Nephron (organoid): Measurements from ENCODE around the gene ZC3H18.

ENCODE experiments used
- H3K27ac Mint-ChIP-seq, 3 experiments: 2 replicates each; pipeline ENCODE4 v1.8.0; 2020; ENCODE audit warnings: mixed read lengths in 3 of 3, mild to moderate bottlenecking in 2 of 3, moderate library complexity in 1 of 3
- H3K27me3 Mint-ChIP-seq: 2 replicates; pipeline ENCODE4 v1.8.0; 2021; ENCODE audit warnings: low read depth, mild to moderate bottlenecking, moderate library complexity, mixed read lengths
- H3K36me3 Mint-ChIP-seq: 2 replicates; pipeline ENCODE4 v1.8.0; 2020; ENCODE audit warnings: low read depth, mixed read lengths
- H3K4me1 Mint-ChIP-seq: 2 replicates; pipeline ENCODE4 v1.8.0; 2020; ENCODE audit warnings: mixed read lengths
- H3K4me3 Mint-ChIP-seq, 3 experiments: 2 replicates each; pipeline ENCODE4 v1.8.0; 2020; ENCODE audit warnings: mild to moderate bottlenecking in 3 of 3, mixed read lengths in 3 of 3, moderate library complexity in 2 of 3
- H3K9me3 Mint-ChIP-seq: 2 replicates; pipeline ENCODE4 v1.8.0; 2020; ENCODE audit warnings: mixed read lengths
- TF ChIP-seq, protein P1 (sequence below), 3 experiments: fragments of 200-600 bp; sonication (generic); IDR thresholded peaks; one replicate each; pipeline ENCODE4 v1.5.0; 2021; ENCODE audit warnings: antibody characterized with exemption in 3 of 3; ENCODE audit not compliant: unreplicated experiment in 3 of 3

ZC3H18 gene

DNA sequence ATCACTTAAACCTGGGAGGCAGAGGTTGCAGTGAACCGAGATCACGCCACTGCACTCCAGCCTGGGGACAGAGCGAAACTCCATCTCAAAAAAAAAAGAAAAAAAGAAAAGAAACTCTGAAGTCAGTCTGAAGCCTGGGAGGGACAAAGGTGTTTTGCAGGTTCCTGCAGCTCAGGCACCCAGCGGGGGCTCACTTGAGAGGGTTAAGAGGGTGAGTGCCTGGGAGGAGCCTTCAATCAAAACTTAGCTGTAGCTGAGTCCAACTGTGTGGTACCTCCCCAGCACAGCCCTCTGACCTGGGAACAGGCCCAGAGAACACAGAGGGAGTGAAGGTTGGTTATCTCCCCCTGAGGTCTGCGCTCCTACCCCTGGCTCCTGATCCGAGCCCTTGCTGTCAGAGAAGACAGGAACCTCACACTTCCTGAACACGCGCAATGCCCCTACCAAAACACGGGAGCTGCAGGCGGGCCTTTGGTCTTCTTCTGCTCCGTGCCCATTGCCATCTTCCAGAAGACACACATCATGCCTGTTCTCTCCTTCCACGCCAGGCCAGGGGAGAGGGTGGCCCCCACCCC lies 20.4 kb upstream of the ZC3H18 start:
- Mint-ChIP-seq H3K36me3 (no peaks in the 10 kb centered on the region), H3K27me3 (peaks cover 63% of the 10 kb centered on the region), H3K27ac (no peak overlapping the region), H3K4me1 (peaks cover 5% of the 10 kb centered on the region), H3K4me3 (no peak overlapping the region), H3K9me3 (no peaks in the 10 kb centered on the region)
- TF ChIP-seq, protein P1, sequence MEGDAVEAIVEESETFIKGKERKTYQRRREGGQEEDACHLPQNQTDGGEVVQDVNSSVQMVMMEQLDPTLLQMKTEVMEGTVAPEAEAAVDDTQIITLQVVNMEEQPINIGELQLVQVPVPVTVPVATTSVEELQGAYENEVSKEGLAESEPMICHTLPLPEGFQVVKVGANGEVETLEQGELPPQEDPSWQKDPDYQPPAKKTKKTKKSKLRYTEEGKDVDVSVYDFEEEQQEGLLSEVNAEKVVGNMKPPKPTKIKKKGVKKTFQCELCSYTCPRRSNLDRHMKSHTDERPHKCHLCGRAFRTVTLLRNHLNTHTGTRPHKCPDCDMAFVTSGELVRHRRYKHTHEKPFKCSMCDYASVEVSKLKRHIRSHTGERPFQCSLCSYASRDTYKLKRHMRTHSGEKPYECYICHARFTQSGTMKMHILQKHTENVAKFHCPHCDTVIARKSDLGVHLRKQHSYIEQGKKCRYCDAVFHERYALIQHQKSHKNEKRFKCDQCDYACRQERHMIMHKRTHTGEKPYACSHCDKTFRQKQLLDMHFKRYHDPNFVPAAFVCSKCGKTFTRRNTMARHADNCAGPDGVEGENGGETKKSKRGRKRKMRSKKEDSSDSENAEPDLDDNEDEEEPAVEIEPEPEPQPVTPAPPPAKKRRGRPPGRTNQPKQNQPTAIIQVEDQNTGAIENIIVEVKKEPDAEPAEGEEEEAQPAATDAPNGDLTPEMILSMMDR (IDR thresholded peaks at IDR 0.05; ENCODE audit: unreplicated experiment in 3 of 3): no peak

DNA sequence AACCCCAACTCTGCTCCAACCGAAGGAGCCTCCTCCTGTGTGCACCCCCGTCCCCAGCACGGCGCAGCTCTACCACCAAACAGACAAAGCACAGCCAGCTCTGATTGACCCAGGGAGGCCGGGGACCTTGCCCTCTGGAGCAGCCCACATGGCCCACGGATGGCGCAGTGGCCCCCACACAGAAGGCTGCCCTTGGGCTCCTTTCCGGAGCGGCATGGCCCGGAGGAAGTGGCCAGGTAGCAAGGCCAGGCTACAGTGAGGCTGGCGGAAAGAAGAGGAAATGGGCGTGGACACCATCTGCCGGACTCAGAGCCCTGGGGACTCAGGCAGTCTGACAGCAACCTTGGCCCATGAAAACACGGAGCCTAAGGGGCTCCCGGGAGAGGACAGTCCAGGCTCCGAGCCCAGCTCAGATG lies 19.9 kb upstream of the ZC3H18 start:
- Mint-ChIP-seq H3K36me3 (no peaks in the 10 kb centered on the region), H3K4me1 (peaks cover 5% of the 10 kb centered on the region), H3K9me3 (no peaks in the 10 kb centered on the region), H3K27me3 (peaks cover 58% of the 10 kb centered on the region), H3K27ac (no peak overlapping the region), H3K4me3 (no peak overlapping the region)
- TF ChIP-seq, protein P1 (IDR thresholded peaks at IDR 0.05; ENCODE audit: unreplicated experiment in 3 of 3): no peak

DNA sequence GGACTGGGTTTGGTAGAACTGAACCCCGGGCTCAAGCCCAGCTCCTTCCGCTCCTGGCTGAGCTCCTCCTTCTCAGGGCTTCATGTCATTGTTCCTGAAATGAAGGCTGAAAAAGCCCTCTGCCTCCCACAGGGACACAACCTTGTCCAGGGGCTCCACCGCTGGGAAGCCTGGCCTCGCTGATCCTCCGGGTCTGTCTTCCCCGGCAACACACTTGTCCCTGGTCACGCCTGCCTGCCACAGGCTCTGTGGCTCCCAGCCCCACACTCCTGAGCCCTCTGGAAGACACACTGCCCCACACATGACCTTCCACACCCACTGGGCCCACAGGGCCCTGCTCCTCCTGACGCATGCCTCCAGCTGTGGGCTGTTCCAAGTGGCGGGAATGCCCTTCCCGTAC lies 18.0 kb upstream of the ZC3H18 start:
- H3K27me3 Mint-ChIP-seq: peaks cover 49% of the 10 kb centered on the region
- H3K4me3 Mint-ChIP-seq: peak overlapping the region in 1 of 3 experiments; percentile 35
- H3K27ac Mint-ChIP-seq: peak overlapping the region in 2 of 3 experiments; percentile 52 to 67
- no peaks in the 10 kb centered on the region for H3K36me3 Mint-ChIP-seq
- TF ChIP-seq, protein P1 (IDR thresholded peaks at IDR 0.05; ENCODE audit: unreplicated experiment in 3 of 3): no peak
- H3K4me1 Mint-ChIP-seq: peaks cover 5% of the 10 kb centered on the region
- H3K9me3 Mint-ChIP-seq: peaks cover under 1% of the 10 kb centered on the region

DNA sequence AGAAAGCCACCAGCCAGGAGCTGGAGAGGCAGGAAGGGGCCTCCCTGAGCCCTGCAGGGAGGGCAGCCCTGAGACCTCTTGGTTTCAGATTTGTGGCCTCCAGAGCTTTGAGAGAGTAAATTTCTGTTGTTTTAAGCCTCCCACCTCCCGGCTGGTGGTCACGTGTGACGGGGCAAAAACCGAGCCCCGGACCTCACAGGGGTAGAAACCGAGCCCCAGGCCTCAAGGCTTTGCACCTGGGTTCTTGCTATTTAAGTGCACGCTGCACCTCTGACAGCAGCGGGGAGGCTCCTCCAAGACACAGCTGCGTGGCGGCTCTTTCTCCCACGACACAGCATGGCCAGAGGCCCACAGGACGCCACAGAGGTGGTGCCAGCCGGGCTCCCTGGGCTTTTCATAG lies 17.4 kb upstream of the ZC3H18 start:
- TF ChIP-seq, protein P1 (IDR thresholded peaks at IDR 0.05; ENCODE audit: unreplicated experiment in 3 of 3): no peak
- Mint-ChIP-seq H3K4me1 (peaks cover 5% of the 10 kb centered on the region), H3K36me3 (no peaks in the 10 kb centered on the region), H3K9me3 (peaks cover 2% of the 10 kb centered on the region), H3K27me3 (peaks cover 51% of the 10 kb centered on the region), H3K4me3 (peak overlapping the region in 1 of 3 experiments; percentile 34), H3K27ac (peak overlapping the region in 2 of 3 experiments; percentile 52 to 67)

DNA sequence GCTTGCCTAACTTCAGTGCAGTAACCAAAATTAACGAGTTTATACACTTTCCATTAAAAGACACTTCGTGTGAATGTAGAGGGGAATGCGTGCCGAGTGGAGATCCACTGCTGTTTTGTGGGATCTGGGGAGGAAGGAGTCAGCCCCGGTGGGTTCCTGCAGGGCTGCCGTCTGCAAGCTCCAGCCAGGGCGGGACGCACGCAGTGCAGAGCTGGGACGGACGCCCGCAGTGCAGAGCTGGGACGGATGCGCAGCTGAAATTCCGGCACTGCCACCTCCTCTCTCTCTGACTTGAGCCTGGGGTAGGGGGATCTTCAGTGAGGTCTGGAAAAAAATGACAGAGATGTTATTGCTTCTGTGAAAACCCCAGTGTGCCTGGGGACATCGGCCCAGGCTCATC lies 16.5 kb upstream of the ZC3H18 start:
- peaks cover 6% of the 10 kb centered on the region for H3K4me1 Mint-ChIP-seq
- peaks cover 48% of the 10 kb centered on the region for H3K27me3 Mint-ChIP-seq
- TF ChIP-seq, protein P1 (IDR thresholded peaks at IDR 0.05; ENCODE audit: unreplicated experiment in 3 of 3): no peak
- no peak overlapping the region for H3K4me3 Mint-ChIP-seq
- H3K27ac Mint-ChIP-seq: no peak overlapping the region
- H3K9me3 Mint-ChIP-seq: peaks cover 2% of the 10 kb centered on the region
- no peaks in the 10 kb centered on the region for H3K36me3 Mint-ChIP-seq

DNA sequence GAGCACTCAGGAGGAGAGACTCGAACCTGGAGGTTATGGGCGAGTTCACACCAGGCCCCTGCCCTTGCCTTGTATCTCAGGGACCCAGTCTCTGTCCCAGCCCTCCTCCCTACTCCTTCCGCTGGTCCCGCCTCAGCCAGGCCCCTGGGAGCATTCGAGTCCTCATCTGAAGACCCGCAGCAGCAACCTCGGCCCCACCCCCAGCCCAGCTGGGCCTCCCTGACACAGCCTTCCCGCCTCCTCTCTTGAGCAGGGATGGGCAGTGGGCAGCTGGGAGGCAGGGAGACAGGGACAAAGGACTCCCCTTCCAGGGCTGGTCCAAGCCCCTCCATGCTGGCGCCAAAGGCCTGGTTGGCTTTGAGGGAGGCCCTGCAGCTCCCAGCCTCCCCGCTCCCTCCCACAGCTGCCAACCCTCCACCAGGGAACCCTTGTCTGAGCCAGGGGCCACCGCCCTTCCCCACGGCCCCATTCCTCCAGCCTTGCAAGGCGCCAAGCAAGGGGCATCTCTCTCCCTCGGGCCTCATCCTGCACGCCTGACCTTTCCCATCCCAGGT lies 15.4 kb upstream of the ZC3H18 start:
- no peaks in the 10 kb centered on the region for H3K36me3 Mint-ChIP-seq
- H3K27me3 Mint-ChIP-seq: peaks cover 40% of the 10 kb centered on the region
- H3K4me1 Mint-ChIP-seq: peaks cover 9% of the 10 kb centered on the region

More for the DNA sequence above, 15.4 kb upstream of the ZC3H18 start:
- peaks cover 2% of the 10 kb centered on the region for H3K9me3 Mint-ChIP-seq
- H3K27ac Mint-ChIP-seq: no peak overlapping the region
- TF ChIP-seq, protein P1 (IDR thresholded peaks at IDR 0.05; ENCODE audit: unreplicated experiment in 3 of 3): no peak
- no peak overlapping the region for H3K4me3 Mint-ChIP-seq
